HCT116 (cell line): ENCODE results near the gene RCBTB2. TPM values are rescaled to one million over a fixed set of nuclear protein-coding genes. Genes with fewer than 3 reads are reported as not detected.

Source experiments
- ATAC-seq: fragments of 200-7000 bp; cut with Tn5 transposase; 2 replicates; pipeline ENCODE4 v1.9.1; 2020; ENCODE audit warnings: mild to moderate bottlenecking, moderate library complexity
- BruUV-seq: library from RNA; stranded (reverse); fragments of 400-500 nt; replicated peaks from 2 replicates; lab custom pipeline; 2021; lab: Mats Ljungman, UMichigan
- CTCF ChIA-PET: fragments of 300-600 bp; sonication (Branson Sonifier 250); formaldehyde crosslinking; loops from one replicate; lab custom pipeline; 2021; ENCODE audit warnings: antibody characterized with exemption; lab: Charles Lee
- POLR2A ChIA-PET: fragments of 300-600, 350-600 bp; sonication (Branson Sonifier 250); formaldehyde crosslinking; loops from one replicate; lab custom pipeline; 2021; ENCODE audit warnings: antibody characterized with exemption; lab: Charles Lee
- RAD21 ChIA-PET, 2 experiments: fragments of 300-600 bp; sonication (Branson Sonifier 250); formaldehyde crosslinking; loops; one replicate each; lab custom pipeline; 2023; ENCODE audit warnings: low total read pairs in 2 of 2; ENCODE audit not compliant: uncharacterized antibody in 2 of 2, unreplicated experiment in 2 of 2, low non-redundant PET in 1 of 2; lab: Charles Lee
- DNase-seq: peaks from one replicate; pipeline ENCODE4 v3.0.0-alpha.2; 2010; ENCODE audit warnings: low read depth, low spot score
- H2AFZ ChIP-seq: fragments of 200-600 bp; shearing (Covaris generic), sonication (generic); 2 replicates; pipeline ENCODE4 v1.6.1; 2017; ENCODE audit warnings: low read depth, mixed run types, mixed read lengths, antibody characterized with exemption, low read length; ENCODE audit not compliant: poor library complexity, severe bottlenecking
- H3K27ac ChIP-seq: 2 replicates; pipeline ENCODE4 v1.5.1; 2012; ENCODE audit warnings: low read depth, low read length
- H3K27me3 ChIP-seq: fragments of 200-600 bp; sonication (generic); 2 replicates; pipeline ENCODE4 v1.6.1; 2016; ENCODE audit warnings: mixed run types, low read length, mixed read lengths; ENCODE audit not compliant: insufficient read depth
- H3K36me3 ChIP-seq, 2 experiments: fragments of 200-500 bp in 1 of 2; fragments of 200-600 bp in 1 of 2; sonication (Bioruptor generic) in 1 of 2; sonication (generic) in 1 of 2; 2 replicates each; pipeline versions ENCODE4 v1.5.1 to v1.6.1; 2014 to 2016; ENCODE audit warnings: low read length in 2 of 2, inconsistent platforms in 1 of 2, mixed read lengths in 1 of 2, mixed run types in 1 of 2; ENCODE audit not compliant: insufficient read depth in 2 of 2, control insufficient read depth in 1 of 2
- H3K4me1 ChIP-seq, 2 experiments: fragments of 200-600 bp in 1 of 2; sonication (generic) in 1 of 2; 2 replicates each; pipeline versions ENCODE4 v1.5.1 to v1.6.1; 2012 to 2017; ENCODE audit warnings: low read length in 2 of 2, inconsistent platforms in 1 of 2, mild to moderate bottlenecking in 1 of 2, mixed read lengths in 1 of 2, mixed run types in 1 of 2, moderate library complexity in 1 of 2; ENCODE audit not compliant: insufficient read depth in 2 of 2, control insufficient read depth in 1 of 2
- H3K4me2 ChIP-seq: fragments of 200-600 bp; sonication (generic); 2 replicates; pipeline ENCODE4 v1.6.1; 2017; ENCODE audit warnings: mixed run types, low read length, mixed read lengths
- H3K4me3 ChIP-seq, 2 experiments: fragments of 200-600 bp in 1 of 2; sonication (generic) in 1 of 2; replicated peaks in 1 of 2; 2 replicates each; pipeline ENCODE4 v1.5.1; 2011 to 2016; ENCODE audit warnings: low read length in 2 of 2, control low read depth in 1 of 2, low read depth in 1 of 2, mild to moderate bottlenecking in 1 of 2, mixed read lengths in 1 of 2, mixed run types in 1 of 2
- H3K79me2 ChIP-seq: fragments of 200-600 bp; sonication (generic); 2 replicates; pipeline ENCODE4 v1.6.1; 2017; ENCODE audit warnings: mild to moderate bottlenecking, mixed run types, low read length, moderate library complexity, mixed read lengths; ENCODE audit not compliant: insufficient read depth
- H3K9ac ChIP-seq: fragments of 200-600 bp; sonication (generic); 2 replicates; pipeline ENCODE4 v1.6.1; 2016; ENCODE audit warnings: low read length, mixed read lengths
- H3K9me2 ChIP-seq: fragments of 200-600 bp; sonication (generic), shearing (Covaris generic); 2 replicates; pipeline ENCODE4 v1.6.1; 2017; ENCODE audit warnings: mixed run types, mild to moderate bottlenecking, moderate library complexity; ENCODE audit not compliant: insufficient read depth
- H3K9me3 ChIP-seq, 2 experiments: fragments of 200-500 bp in 1 of 2; fragments of 200-600 bp in 1 of 2; sonication (Bioruptor generic) in 1 of 2; sonication (generic) in 1 of 2; 2 replicates each; pipeline ENCODE4 v1.6.1; 2014 to 2017; ENCODE audit warnings: low read length in 2 of 2, mixed read lengths in 2 of 2, inconsistent platforms in 1 of 2, low read depth in 1 of 2, mild to moderate bottlenecking in 1 of 2, mixed run types in 1 of 2, moderate library complexity in 1 of 2; ENCODE audit not compliant: control insufficient read depth in 1 of 2, insufficient read depth in 1 of 2
- H4K20me1 ChIP-seq: fragments of 200-600 bp; sonication (generic), shearing (Covaris generic); 2 replicates; pipeline ENCODE4 v1.6.1; 2017; ENCODE audit warnings: mixed run types, mild to moderate bottlenecking, moderate library complexity; ENCODE audit not compliant: insufficient read depth
- CBX3 ChIP-seq: IDR thresholded peaks from 2 replicates; pipeline ENCODE4 v1.6.1; 2012; ENCODE audit warnings: low read depth
- CEBPB ChIP-seq: IDR thresholded peaks from 2 replicates; pipeline ENCODE4 v1.6.1; 2012; ENCODE audit warnings: low read depth
- EGR1 ChIP-seq: IDR thresholded peaks from 2 replicates; pipeline ENCODE4 v1.6.1; 2012; ENCODE audit warnings: low read depth
- ELF1 ChIP-seq: IDR thresholded peaks from 2 replicates; pipeline ENCODE4 v1.6.1; 2012; ENCODE audit warnings: low read depth, borderline replicate concordance
- EZH2 ChIP-seq: fragments of 200-600 bp; sonication (generic); IDR thresholded peaks from 2 replicates; pipeline ENCODE4 v1.6.1; 2017; ENCODE audit warnings: antibody characterized with exemption, mixed run types
- EZH2phosphoT487 ChIP-seq: fragments of 200-600 bp; IDR thresholded peaks from 2 replicates; pipeline ENCODE4 v1.6.1; 2018; ENCODE audit warnings: antibody characterized with exemption, borderline replicate concordance
- FOSL1 ChIP-seq: IDR thresholded peaks from 2 replicates; pipeline ENCODE4 v1.6.1; 2012; ENCODE audit warnings: low read depth
- JUND ChIP-seq: IDR thresholded peaks from 2 replicates; pipeline ENCODE4 v1.6.1; 2012
- POLR2A ChIP-seq: IDR thresholded peaks from 2 replicates; pipeline ENCODE4 v1.7.0; 2011; ENCODE audit warnings: borderline replicate concordance; ENCODE audit not compliant: insufficient read depth, insufficient read length; ENCODE audit errors: extremely low read depth
- RAD21 ChIP-seq: IDR thresholded peaks from 2 replicates; pipeline ENCODE4 v1.6.1; 2012; ENCODE audit warnings: low read depth, mild to moderate bottlenecking
- REST ChIP-seq: IDR thresholded peaks from 2 replicates; pipeline ENCODE4 v1.6.1; 2012; ENCODE audit warnings: low read depth
- SIN3A ChIP-seq: IDR thresholded peaks from 2 replicates; pipeline ENCODE4 v1.6.1; 2012; ENCODE audit warnings: low read depth
- SP1 ChIP-seq: IDR thresholded peaks from 2 replicates; pipeline ENCODE4 v1.6.1; 2012; ENCODE audit warnings: low read depth
- TCF7L2 ChIP-seq: IDR thresholded peaks from 2 replicates; pipeline ENCODE4 v1.7.0; 2011; ENCODE audit warnings: borderline replicate concordance, inconsistent platforms; ENCODE audit not compliant: insufficient read depth, insufficient read length; ENCODE audit errors: extremely low read depth
- YY1 ChIP-seq: IDR thresholded peaks from 2 replicates; pipeline ENCODE4 v1.6.1; 2011; ENCODE audit warnings: low read length, low read depth, moderate library complexity, mild to moderate bottlenecking; ENCODE audit not compliant: insufficient replicate concordance; ENCODE audit errors: extremely low read depth
- ZFX ChIP-seq: fragments of 450-650 bp; IDR thresholded peaks from 2 replicates; pipeline ENCODE4 v1.6.1; 2017
- ZNF274 ChIP-seq: fragments of 200-500 bp; sonication (Bioruptor generic); IDR thresholded peaks from 2 replicates; pipeline ENCODE4 v1.6.1; 2014; ENCODE audit warnings: mild to moderate bottlenecking, low read depth, low read length, inconsistent platforms
- intact Hi-C: fragments of 100-400 bp; cut with micrococcal nuclease; formaldehyde crosslinking; loops from 2 replicates; pipeline ENCODE4 v1.10.0; 2022
- total RNA-seq: library from RNA; stranded (reverse); gene quantifications from one replicate; pipeline ENCODE4 v1.2.1, GENCODE V29; 2021; ENCODE audit not compliant: unreplicated experiment
- TF ChIP-seq, protein P1 (sequence below), 3 experiments: fragments of 200-600 bp in 1 of 3; sonication (generic) in 1 of 3; IDR thresholded peaks in 2 of 3; conservative IDR thresholded peaks in 1 of 3; 2 replicates each; pipeline ENCODE4 v1.5.1; 2012 to 2017; ENCODE audit warnings: low read depth in 2 of 3, low read length in 2 of 3, antibody characterized with exemption in 1 of 3, borderline replicate concordance in 1 of 3, control low read depth in 1 of 3, mild to moderate bottlenecking in 1 of 3, mixed read lengths in 1 of 3, mixed run types in 1 of 3, moderate library complexity in 1 of 3; ENCODE audit not compliant: insufficient read depth in 1 of 3

Gene RCBTB2
- total RNA-seq, 1 experiment from 2014 or later, result 1.3 TPM

- no peak for TF ChIP-seq EGR1
- TF ChIP-seq TCF7L2, result no peak
- TF ChIP-seq CBX3, result no peak
- Histone ChIP-seq H4K20me1 (no peaks in the 10 kb centered on the region), H3K4me2 (no peak overlapping the region), H3K4me1 (no peaks in the 10 kb centered on the region), H2AFZ (no peak overlapping the region), H3K9me3 (no peaks in the 10 kb centered on the region), H3K4me3 (no peak overlapping the region), H3K36me3 (no peaks in the 10 kb centered on the region; a peak in 1 of 4 replicates), H3K27ac (no peak overlapping the region), H3K9me2 (no peaks in the 10 kb centered on the region), H3K79me2 (no peaks in the 10 kb centered on the region), H3K27me3 (no peaks in the 10 kb centered on the region), H3K9ac (no peak overlapping the region)
- ChIA-PET CTCF (no interaction called here), RAD21 (no interaction called here), POLR2A (no interaction called here)
- ATAC-seq, result no peak
- intact Hi-C loops, result no loop called here
- no peak for DNase-seq
- BruUV-seq, result no TSS peak
These were observed 56.7 kb downstream of the RCBTB2 start for GRCh38 chr13:48476215-48476614.

DNA sequence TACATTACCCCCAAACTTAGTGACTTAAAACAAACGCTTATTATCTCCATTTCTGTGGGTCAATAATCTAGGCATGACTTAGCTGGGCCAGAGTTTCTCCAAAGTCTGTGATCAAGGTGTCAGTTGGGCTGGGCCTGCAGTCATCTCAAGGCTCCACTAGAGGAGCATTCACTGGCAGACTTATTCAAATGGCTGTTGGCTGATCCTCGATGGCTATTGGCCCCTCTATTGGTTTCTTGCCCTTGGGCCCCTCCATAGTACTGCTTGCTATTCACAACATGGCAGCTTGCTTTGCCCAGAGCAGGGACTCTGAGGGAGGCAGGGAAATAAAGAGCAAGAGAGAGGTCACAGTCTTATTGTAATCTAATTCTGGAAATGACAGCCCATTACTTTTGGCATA, 57.6 kb downstream of the RCBTB2 start:
- Histone ChIP-seq H4K20me1 (no peaks in the 10 kb centered on the region), H3K9me3 (no peaks in the 10 kb centered on the region), H3K27me3 (no peaks in the 10 kb centered on the region), H3K27ac (no peak overlapping the region), H3K4me1 (no peaks in the 10 kb centered on the region), H3K4me3 (no peak overlapping the region), H3K79me2 (no peaks in the 10 kb centered on the region), H3K4me2 (no peak overlapping the region), H2AFZ (no peak overlapping the region), H3K9ac (no peak overlapping the region), H3K36me3 (no peaks in the 10 kb centered on the region; a peak in 1 of 4 replicates), H3K9me2 (no peaks in the 10 kb centered on the region)
- POLR2A ChIA-PET, result no interaction called here
- CTCF ChIA-PET, result no interaction called here
- RAD21 ChIA-PET, result no interaction called here
- DNase-seq (no peak), ATAC-seq (peak; percentile 52; the same call in 1 of the 2 replicates)
- no TSS peak for BruUV-seq
- TF ChIP-seq EGR1, result no peak
- no peak for TF ChIP-seq REST
- no peak for TF ChIP-seq CBX3
- no peak for TF ChIP-seq ZFX
- no peak for TF ChIP-seq JUND
- TF ChIP-seq SIN3A, result no peak
- no peak for TF ChIP-seq ELF1
- TF ChIP-seq, protein P1, sequence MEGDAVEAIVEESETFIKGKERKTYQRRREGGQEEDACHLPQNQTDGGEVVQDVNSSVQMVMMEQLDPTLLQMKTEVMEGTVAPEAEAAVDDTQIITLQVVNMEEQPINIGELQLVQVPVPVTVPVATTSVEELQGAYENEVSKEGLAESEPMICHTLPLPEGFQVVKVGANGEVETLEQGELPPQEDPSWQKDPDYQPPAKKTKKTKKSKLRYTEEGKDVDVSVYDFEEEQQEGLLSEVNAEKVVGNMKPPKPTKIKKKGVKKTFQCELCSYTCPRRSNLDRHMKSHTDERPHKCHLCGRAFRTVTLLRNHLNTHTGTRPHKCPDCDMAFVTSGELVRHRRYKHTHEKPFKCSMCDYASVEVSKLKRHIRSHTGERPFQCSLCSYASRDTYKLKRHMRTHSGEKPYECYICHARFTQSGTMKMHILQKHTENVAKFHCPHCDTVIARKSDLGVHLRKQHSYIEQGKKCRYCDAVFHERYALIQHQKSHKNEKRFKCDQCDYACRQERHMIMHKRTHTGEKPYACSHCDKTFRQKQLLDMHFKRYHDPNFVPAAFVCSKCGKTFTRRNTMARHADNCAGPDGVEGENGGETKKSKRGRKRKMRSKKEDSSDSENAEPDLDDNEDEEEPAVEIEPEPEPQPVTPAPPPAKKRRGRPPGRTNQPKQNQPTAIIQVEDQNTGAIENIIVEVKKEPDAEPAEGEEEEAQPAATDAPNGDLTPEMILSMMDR (IDR thresholded peaks at IDR 0.05 in 2 of 3, conservative IDR thresholded peaks at IDR 0.05 in 1 of 3; ENCODE audit: borderline replicate concordance in 1 of 3, insufficient read depth in 1 of 3, low read depth in 2 of 3, low read length in 2 of 3), result no peak
- no peak for TF ChIP-seq FOSL1
- no peak for TF ChIP-seq EZH2
- TF ChIP-seq SP1, result no peak
- TF ChIP-seq EZH2phosphoT487, result no peak
- TF ChIP-seq ZNF274, result no peak
- TF ChIP-seq POLR2A, result no peak
- no peak for TF ChIP-seq RAD21
- TF ChIP-seq CEBPB, result no peak
- TF ChIP-seq YY1, result no peak
- intact Hi-C loops, result no loop called here
